Neural cell (in vitro differentiated cells): ENCODE data around the gene RHOXF1. TPM values are rescaled to one million over a fixed set of nuclear protein-coding genes. Genes with fewer than 3 reads are reported as not detected.
"Not testable (repeated sequence)": the region's sequence is repeated elsewhere in the genome, so short reads cannot be mapped to it uniquely, and the experiment has no call there.

Source experiments
- H2AFZ ChIP-seq: fragments of 200-600, 300-800 bp; sonication (generic), shearing (Covaris generic); 2 replicates; pipeline ENCODE4 v1.6.0; 2014; ENCODE audit warnings: low read depth, mild to moderate bottlenecking, antibody characterized with exemption, low read length, moderate library complexity
- H3F3A ChIP-seq: fragments of 200-600 bp; shearing (Covaris generic); 2 replicates; pipeline ENCODE4 v1.6.1; 2016; ENCODE audit warnings: mild to moderate bottlenecking, moderate library complexity, mixed read lengths, antibody characterized with exemption, low read length; ENCODE audit not compliant: insufficient read depth, poor library complexity, severe bottlenecking
- H3K27ac ChIP-seq: fragments of 200-600, 300-800 bp; sonication (generic), shearing (Covaris generic); 2 replicates; pipeline ENCODE4 v1.5.1; 2014; ENCODE audit warnings: mild to moderate bottlenecking, low read length, moderate library complexity
- H3K27me3 ChIP-seq: fragments of 300-800, 200-600 bp; sonication (generic), shearing (Covaris generic); 2 replicates; pipeline ENCODE4 v1.6.0; 2014; ENCODE audit warnings: mild to moderate bottlenecking, low read depth, low read length, moderate library complexity; ENCODE audit not compliant: insufficient read depth
- H3K36me3 ChIP-seq: fragments of 300-800, 200-600 bp; sonication (generic), shearing (Covaris generic); 2 replicates; pipeline ENCODE4 v1.5.1; 2014; ENCODE audit warnings: mild to moderate bottlenecking, antibody characterized with exemption, low read length, moderate library complexity; ENCODE audit not compliant: insufficient read depth
- H3K4me2 ChIP-seq: fragments of 300-800, 200-600 bp; sonication (generic), shearing (Covaris generic); 2 replicates; pipeline ENCODE4 v1.6.0; 2014; ENCODE audit warnings: mild to moderate bottlenecking, low read length
- H3K4me3 ChIP-seq: fragments of 300-800, 200-600 bp; sonication (generic), shearing (Covaris generic); 2 replicates; pipeline ENCODE4 v1.5.1; 2014; ENCODE audit warnings: mild to moderate bottlenecking, low read length, moderate library complexity
- H3K79me2 ChIP-seq: fragments of 200-600 bp; shearing (Covaris generic); replicated peaks from 2 replicates; pipeline ENCODE4 v1.6.0; 2014; ENCODE audit warnings: mild to moderate bottlenecking, low read length, moderate library complexity; ENCODE audit not compliant: insufficient read depth
- H3K9ac ChIP-seq: fragments of 300-800, 200-600 bp; sonication (generic), shearing (Covaris generic); 2 replicates; pipeline ENCODE4 v1.6.1; 2016; ENCODE audit warnings: mild to moderate bottlenecking, low read length, mixed read lengths
- H3K9me2 ChIP-seq: fragments of 200-600 bp; shearing (Covaris generic); 2 replicates; pipeline ENCODE4 v1.6.1; 2016; ENCODE audit warnings: mild to moderate bottlenecking, low read length, mixed read lengths; ENCODE audit not compliant: insufficient read depth
- H3K9me3 ChIP-seq: fragments of 200-600, 300-800 bp; sonication (generic), shearing (Covaris generic); 2 replicates; pipeline ENCODE4 v1.6.1; 2016; ENCODE audit warnings: mild to moderate bottlenecking, mixed run types, low read length, moderate library complexity, mixed read lengths
- H4K20me1 ChIP-seq: fragments of 200-600 bp; shearing (Covaris generic); 2 replicates; pipeline ENCODE4 v1.6.1; 2016; ENCODE audit warnings: mild to moderate bottlenecking, mixed run types; ENCODE audit not compliant: insufficient read depth
- EP300 ChIP-seq: fragments of 450-650 bp; conservative IDR thresholded peaks from 2 replicates; pipeline ENCODE4 v1.6.1; 2014; ENCODE audit warnings: antibody characterized with exemption, mild to moderate bottlenecking, moderate library complexity; ENCODE audit not compliant: poor library complexity, severe bottlenecking
- EZH2 ChIP-seq: fragments of 200-600, 300-800 bp; shearing (Covaris generic), sonication (generic); IDR thresholded peaks from 2 replicates; pipeline ENCODE4 v1.6.1; 2014; ENCODE audit warnings: antibody characterized with exemption, low read length, borderline replicate concordance, mild to moderate bottlenecking; ENCODE audit not compliant: insufficient read depth, poor library complexity, severe bottlenecking
- MXI1 ChIP-seq: fragments of 450-650 bp; conservative IDR thresholded peaks from 2 replicates; pipeline ENCODE4 v1.6.1; 2014; ENCODE audit warnings: antibody characterized with exemption, mild to moderate bottlenecking; ENCODE audit not compliant: poor library complexity, severe bottlenecking
- POLR2AphosphoS5 ChIP-seq: IDR thresholded peaks from 2 replicates; pipeline ENCODE4 v1.6.1; 2012
- RAD21 ChIP-seq: fragments of 450-650 bp; conservative IDR thresholded peaks from 2 replicates; pipeline ENCODE4 v1.6.1; 2014; ENCODE audit warnings: antibody characterized with exemption, mild to moderate bottlenecking, moderate library complexity
- REST ChIP-seq: IDR thresholded peaks from 2 replicates; pipeline ENCODE4 v1.6.1; 2012; ENCODE audit warnings: borderline replicate concordance
- SMC3 ChIP-seq: fragments of 450-650 bp; conservative IDR thresholded peaks from 2 replicates; pipeline ENCODE4 v1.6.1; 2014; ENCODE audit warnings: antibody characterized with exemption, mild to moderate bottlenecking, moderate library complexity; ENCODE audit not compliant: poor library complexity
- TAF1 ChIP-seq: IDR thresholded peaks from 2 replicates; pipeline ENCODE4 v1.6.1; 2012; ENCODE audit warnings: low read depth
- polyA plus RNA-seq: library from polyadenylated mRNA; depleted of rRNA; stranded (reverse); fragments of >200 nt; gene quantifications from 2 replicates; pipeline ENCODE4 v1.2.3, GENCODE V29; 2014
- TF ChIP-seq, protein P1 (sequence below): fragments of 450-650 bp; IDR thresholded peaks from 2 replicates; pipeline ENCODE4 v1.5.1; 2014; ENCODE audit warnings: antibody characterized with exemption, mild to moderate bottlenecking, moderate library complexity; ENCODE audit not compliant: poor library complexity, severe bottlenecking

Gene RHOXF1
- polyA plus RNA-seq, 1 donor from 2014 or later: 1.6 TPM

DNA sequence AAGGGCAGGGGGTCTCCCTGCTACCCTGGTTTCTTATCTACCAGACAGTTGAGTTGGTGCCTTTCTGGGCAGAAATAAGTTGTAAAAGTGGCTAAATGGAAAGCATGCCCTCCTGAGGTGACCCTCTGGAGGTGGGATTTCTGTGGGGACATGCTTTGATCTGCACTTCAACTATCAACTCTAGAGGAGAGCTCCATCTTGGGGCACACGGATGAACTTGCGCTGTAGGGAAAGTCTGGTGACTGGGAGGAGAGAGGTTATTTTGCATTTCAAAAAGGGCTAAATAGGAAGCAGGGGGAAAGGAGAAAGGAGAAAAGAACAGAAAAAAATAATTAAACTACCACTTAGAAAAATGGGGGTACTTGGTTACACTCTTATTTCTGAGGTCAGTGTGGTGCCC, 25.5 kb downstream of the RHOXF1 start:
- H3K9me2 ChIP-seq: no peaks in the 10 kb centered on the region
- H3K9me3 ChIP-seq: no peaks in the 10 kb centered on the region
- no peak overlapping the region for H3K27ac ChIP-seq
- no peak overlapping the region for H3K4me3 ChIP-seq
- H2AFZ ChIP-seq: no peak overlapping the region
- H4K20me1 ChIP-seq: no peaks in the 10 kb centered on the region
- no peaks in the 10 kb centered on the region for H3K36me3 ChIP-seq
- no peak overlapping the region for H3K9ac ChIP-seq
- no peaks in the 10 kb centered on the region for H3K79me2 ChIP-seq
- no peaks in the 10 kb centered on the region for H3F3A ChIP-seq
- TF ChIP-seq EZH2 (no peak), RAD21 (no peak), REST (no peak), EP300 (no peak), SMC3 (no peak), TAF1 (no peak), MXI1 (no peak), POLR2AphosphoS5 (no peak)
- TF ChIP-seq, protein P1, sequence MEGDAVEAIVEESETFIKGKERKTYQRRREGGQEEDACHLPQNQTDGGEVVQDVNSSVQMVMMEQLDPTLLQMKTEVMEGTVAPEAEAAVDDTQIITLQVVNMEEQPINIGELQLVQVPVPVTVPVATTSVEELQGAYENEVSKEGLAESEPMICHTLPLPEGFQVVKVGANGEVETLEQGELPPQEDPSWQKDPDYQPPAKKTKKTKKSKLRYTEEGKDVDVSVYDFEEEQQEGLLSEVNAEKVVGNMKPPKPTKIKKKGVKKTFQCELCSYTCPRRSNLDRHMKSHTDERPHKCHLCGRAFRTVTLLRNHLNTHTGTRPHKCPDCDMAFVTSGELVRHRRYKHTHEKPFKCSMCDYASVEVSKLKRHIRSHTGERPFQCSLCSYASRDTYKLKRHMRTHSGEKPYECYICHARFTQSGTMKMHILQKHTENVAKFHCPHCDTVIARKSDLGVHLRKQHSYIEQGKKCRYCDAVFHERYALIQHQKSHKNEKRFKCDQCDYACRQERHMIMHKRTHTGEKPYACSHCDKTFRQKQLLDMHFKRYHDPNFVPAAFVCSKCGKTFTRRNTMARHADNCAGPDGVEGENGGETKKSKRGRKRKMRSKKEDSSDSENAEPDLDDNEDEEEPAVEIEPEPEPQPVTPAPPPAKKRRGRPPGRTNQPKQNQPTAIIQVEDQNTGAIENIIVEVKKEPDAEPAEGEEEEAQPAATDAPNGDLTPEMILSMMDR: no peak
- no peaks in the 10 kb centered on the region for H3K27me3 ChIP-seq
- H3K4me2 ChIP-seq: no peak overlapping the region

GRCh38 chrX:120087289-120088017, 28.3 kb downstream of the RHOXF1 start:
- Histone ChIP-seq H3K79me2 (no peaks in the 10 kb centered on the region), H3K4me2 (no peak overlapping the region), H3F3A (no peaks in the 10 kb centered on the region), H3K36me3 (no peaks in the 10 kb centered on the region), H2AFZ (no peak overlapping the region), H4K20me1 (no peaks in the 10 kb centered on the region), H3K27ac (no peak overlapping the region), H3K9ac (no peak overlapping the region), H3K9me3 (no peaks in the 10 kb centered on the region), H3K27me3 (no peaks in the 10 kb centered on the region), H3K4me3 (no peak overlapping the region), H3K9me2 (no peaks in the 10 kb centered on the region)
- TF ChIP-seq RAD21: no peak
- TF ChIP-seq MXI1: no peak
- TF ChIP-seq REST: no peak
- no peak for TF ChIP-seq SMC3
- TF ChIP-seq POLR2AphosphoS5: no peak
- TF ChIP-seq EZH2: no peak
- no peak for TF ChIP-seq EP300
- no peak for TF ChIP-seq TAF1
- TF ChIP-seq, protein P1: no peak

GRCh38 chrX:120085553-120086185, 30.0 kb downstream of the RHOXF1 start:
- H3K36me3 ChIP-seq, H3K9me3 ChIP-seq, H3K9me2 ChIP-seq, H3F3A ChIP-seq, H3K79me2 ChIP-seq, H4K20me1 ChIP-seq, H2AFZ ChIP-seq, H3K4me2 ChIP-seq, H3K9ac ChIP-seq, H3K27ac ChIP-seq, H3K4me3 ChIP-seq, H3K27me3 ChIP-seq: not testable (repeated sequence)
